HFFc6 (cell line): Measurements from ENCODE around the gene SLC34A3. TPM values are rescaled to one million over a fixed set of nuclear protein-coding genes. Genes with fewer than 3 reads are reported as not detected.

Experiments
- DNase-seq: peaks from one replicate; pipeline ENCODE4 v3.0.0-alpha.2; 2018
- H3K27ac Mint-ChIP-seq: 2 replicates; pipeline ENCODE4 v1.8.0; 2020; ENCODE audit warnings: mild to moderate bottlenecking, mixed read lengths
- H3K27me3 Mint-ChIP-seq: 2 replicates; pipeline ENCODE4 v1.8.0; 2021; ENCODE audit warnings: mild to moderate bottlenecking, moderate library complexity, mixed read lengths; ENCODE audit not compliant: insufficient read depth
- H3K36me3 Mint-ChIP-seq: 2 replicates; pipeline ENCODE4 v1.8.0; 2021; ENCODE audit warnings: low read depth, mixed read lengths
- H3K4me1 Mint-ChIP-seq: 2 replicates; pipeline ENCODE4 v1.8.0; 2020; ENCODE audit warnings: low read depth, mixed read lengths
- H3K4me3 Mint-ChIP-seq: 2 replicates; pipeline ENCODE4 v1.8.0; 2020; ENCODE audit warnings: mild to moderate bottlenecking, moderate library complexity, mixed read lengths
- H3K9me3 Mint-ChIP-seq: 2 replicates; pipeline ENCODE4 v1.8.0; 2020; ENCODE audit warnings: mild to moderate bottlenecking, mixed read lengths
- CTCF ChIP-seq: fragments of 200-600 bp; sonication (generic); IDR thresholded peaks from 2 replicates; pipeline ENCODE4 v1.5.0; 2021; ENCODE audit warnings: antibody characterized with exemption, mild to moderate bottlenecking
- total RNA-seq, 6 experiments: library from RNA; stranded (reverse); fragmentation: NEBNext Ultra II Directional; extraction: Animal tissue kit (Norgen Biotek cat#: 25700); gene quantifications; 2 replicates in 1 of 6; 3 replicates in 5 of 6; pipeline ENCODE4 v1.2.3, GENCODE V29; 2021

Gene SLC34A3
- total RNA-seq, 6 experiments from 2014 or later: not detected

GRCh38 chr9:137229903-137230704 lies 597 bp upstream of the SLC34A3 start:
- no peaks in the 10 kb centered on the region for H3K36me3 Mint-ChIP-seq
- H3K9me3 Mint-ChIP-seq: no peaks in the 10 kb centered on the region
- H3K27ac Mint-ChIP-seq: no peak overlapping the region
- TF ChIP-seq CTCF: no peak
- no peaks in the 10 kb centered on the region for H3K27me3 Mint-ChIP-seq
- H3K4me3 Mint-ChIP-seq: no peak overlapping the region
- no peak for DNase-seq
- H3K4me1 Mint-ChIP-seq: peaks cover 7% of the 10 kb centered on the region

GRCh38 chr9:137231372-137232039 lies 805 bp downstream of the SLC34A3 start:
- no peaks in the 10 kb centered on the region for H3K36me3 Mint-ChIP-seq
- no peak for DNase-seq
- no peaks in the 10 kb centered on the region for H3K27me3 Mint-ChIP-seq

GRCh38 chr9:137232101-137232500 lies 1.4 kb downstream of the SLC34A3 start:
- Mint-ChIP-seq H3K36me3 (no peaks in the 10 kb centered on the region), H3K9me3 (no peaks in the 10 kb centered on the region), H3K4me1 (peaks cover 7% of the 10 kb centered on the region), H3K27ac (no peak overlapping the region), H3K27me3 (no peaks in the 10 kb centered on the region), H3K4me3 (no peak overlapping the region)
- no peak for TF ChIP-seq CTCF
- DNase-seq: no peak

More at GRCh38 chr9:137231372-137232039, 805 bp downstream of the SLC34A3 start:
- H3K4me3 Mint-ChIP-seq: no peak overlapping the region
- H3K27ac Mint-ChIP-seq: no peak overlapping the region
- no peaks in the 10 kb centered on the region for H3K9me3 Mint-ChIP-seq
- no peak for TF ChIP-seq CTCF
- H3K4me1 Mint-ChIP-seq: peaks cover 7% of the 10 kb centered on the region

GRCh38 chr9:137232510-137232909 lies 1.8 kb downstream of the SLC34A3 start:
- no peak overlapping the region for H3K27ac Mint-ChIP-seq

More at GRCh38 chr9:137232510-137232909, 1.8 kb downstream of the SLC34A3 start:
- no peaks in the 10 kb centered on the region for H3K27me3 Mint-ChIP-seq
- no peaks in the 10 kb centered on the region for H3K9me3 Mint-ChIP-seq
- H3K4me1 Mint-ChIP-seq: peaks cover 4% of the 10 kb centered on the region
- no peaks in the 10 kb centered on the region for H3K36me3 Mint-ChIP-seq
- DNase-seq: no peak
- no peak for TF ChIP-seq CTCF
- no peak overlapping the region for H3K4me3 Mint-ChIP-seq
